ENCODE data around the gene VPS33B. TPM values are rescaled to one million over a fixed set of nuclear protein-coding genes. Genes with fewer than 3 reads are reported as not detected.

The VPS33B gene
- total RNA-seq, 1 experiment from 2014 or later: 16.3 TPM

DNA sequence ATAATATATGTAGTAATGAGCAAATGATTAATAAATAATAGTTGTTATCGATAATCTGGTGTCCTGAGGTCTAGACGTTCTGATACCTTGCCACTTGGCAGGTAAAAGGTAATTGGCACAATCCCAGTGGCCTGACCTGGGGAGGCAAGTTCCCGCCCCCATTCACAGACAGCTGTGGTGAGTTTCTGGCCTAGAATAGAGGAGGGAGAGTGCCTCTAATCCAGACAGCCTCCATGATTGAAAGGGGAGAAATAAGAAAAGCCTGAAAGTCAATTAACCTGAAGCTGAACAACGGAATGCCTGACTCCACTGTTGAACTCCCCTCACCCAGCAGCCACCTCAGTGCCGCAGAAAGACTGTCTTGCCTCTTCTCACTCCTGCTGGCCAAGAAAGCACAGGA lies 39.6 kb upstream of the VPS33B start:
- H2BK120ac ChIP-seq (ENCODE audit: low read depth, low read length, poor library complexity, severe bottlenecking): no peak overlapping the region
- no peak overlapping the region for H3K4me2 ChIP-seq (ENCODE audit: insufficient read depth, insufficient read length, low read length)
- no peak overlapping the region for H3K9ac ChIP-seq (ENCODE audit: extremely low read depth, insufficient read length, low read length)
- H3K79me2 ChIP-seq (ENCODE audit: insufficient read depth, low read length): no peaks in the 10 kb centered on the region; the same call in 1 of the 2 replicates
- no peaks in the 10 kb centered on the region for H3K27me3 ChIP-seq (ENCODE audit: insufficient read depth, low read length)
- no peak overlapping the region for H2BK20ac ChIP-seq (ENCODE audit: low read depth, low read length, poor library complexity, severe bottlenecking)
- no peak for DNase-seq
- peaks cover 4% of the 10 kb centered on the region for H3K9me3 ChIP-seq (ENCODE audit: control insufficient read depth, low read depth, low read length)
- H3K79me1 ChIP-seq (ENCODE audit: insufficient read depth, low read depth, low read length, poor library complexity, severe bottlenecking): no peaks in the 10 kb centered on the region
- H4K20me1 ChIP-seq (ENCODE audit: control insufficient read depth, insufficient read depth, insufficient read length): no peaks in the 10 kb centered on the region
- H2AK5ac ChIP-seq (ENCODE audit: insufficient read length, low read length): no peak overlapping the region
- no peak overlapping the region for H2BK12ac ChIP-seq (ENCODE audit: insufficient read length, low read depth, low read length)
- Mint-ChIP-seq H3K27ac (no peak overlapping the region), H3K36me3 (ENCODE audit: insufficient read depth in 1 of 3, low read depth in 3 of 3) (peaks cover 0 to 12% (median 3%) of the 10 kb centered on the region in 3 experiments; a peak in 4 of 7 replicates), H3K4me1 (peaks cover 0 to under 1% of the 10 kb centered on the region in 2 experiments; a peak in 1 of 4 replicates), H3K27me3 (ENCODE audit: low read depth) (peaks cover 24% of the 10 kb centered on the region), H3K9me3 (peaks cover 7 to 12% of the 10 kb centered on the region in 2 experiments), H3K4me3 (no peak overlapping the region)
- no peak overlapping the region for H3K23ac ChIP-seq (ENCODE audit: insufficient read length, low read depth, low read length)
- no peak overlapping the region for H4K5ac ChIP-seq (ENCODE audit: insufficient read length, low read depth, low read length)
- no peak overlapping the region for H3K56ac ChIP-seq (ENCODE audit: insufficient read length, low read depth, low read length)
- H2BK15ac ChIP-seq (ENCODE audit: low read depth, low read length): no peak overlapping the region
- no peaks in the 10 kb centered on the region for H3K23me2 ChIP-seq (ENCODE audit: insufficient read length, low read depth, low read length, poor library complexity, severe bottlenecking)
- no peak overlapping the region for H3K18ac ChIP-seq (ENCODE audit: insufficient read length, low read depth, low read length)
- no CpG with 5 or more reads among the region's 5 CpGs for WGBS (ENCODE audit: extremely low coverage, insufficient read length, low lambda C conversion rate)
- no peaks in the 10 kb centered on the region for H3K4me1 ChIP-seq (ENCODE audit: insufficient read depth, low read length)
- no peak overlapping the region for H3T11ph ChIP-seq (ENCODE audit: low read length)
- H4K8ac ChIP-seq (replicated peaks; ENCODE audit: insufficient read length, low read depth, low read length): no peak overlapping the region
- H3K27ac ChIP-seq (ENCODE audit: insufficient read length, low read depth, low read length): no peak overlapping the region
- no peak overlapping the region for H3K14ac ChIP-seq (ENCODE audit: insufficient read depth, low read length)
- H4K91ac ChIP-seq (ENCODE audit: insufficient read length, low read depth, low read length): no peak overlapping the region
- H2AFZ ChIP-seq (ENCODE audit: low read length): peak overlapping the region; percentile 60
- no peak overlapping the region for H3K4ac ChIP-seq (ENCODE audit: low read depth, low read length)
- TF ChIP-seq, protein P1, sequence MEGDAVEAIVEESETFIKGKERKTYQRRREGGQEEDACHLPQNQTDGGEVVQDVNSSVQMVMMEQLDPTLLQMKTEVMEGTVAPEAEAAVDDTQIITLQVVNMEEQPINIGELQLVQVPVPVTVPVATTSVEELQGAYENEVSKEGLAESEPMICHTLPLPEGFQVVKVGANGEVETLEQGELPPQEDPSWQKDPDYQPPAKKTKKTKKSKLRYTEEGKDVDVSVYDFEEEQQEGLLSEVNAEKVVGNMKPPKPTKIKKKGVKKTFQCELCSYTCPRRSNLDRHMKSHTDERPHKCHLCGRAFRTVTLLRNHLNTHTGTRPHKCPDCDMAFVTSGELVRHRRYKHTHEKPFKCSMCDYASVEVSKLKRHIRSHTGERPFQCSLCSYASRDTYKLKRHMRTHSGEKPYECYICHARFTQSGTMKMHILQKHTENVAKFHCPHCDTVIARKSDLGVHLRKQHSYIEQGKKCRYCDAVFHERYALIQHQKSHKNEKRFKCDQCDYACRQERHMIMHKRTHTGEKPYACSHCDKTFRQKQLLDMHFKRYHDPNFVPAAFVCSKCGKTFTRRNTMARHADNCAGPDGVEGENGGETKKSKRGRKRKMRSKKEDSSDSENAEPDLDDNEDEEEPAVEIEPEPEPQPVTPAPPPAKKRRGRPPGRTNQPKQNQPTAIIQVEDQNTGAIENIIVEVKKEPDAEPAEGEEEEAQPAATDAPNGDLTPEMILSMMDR (conservative IDR thresholded peaks at IDR 0.05): no peak
- H2BK5ac ChIP-seq (ENCODE audit: insufficient read length, low read length): no peak overlapping the region

All from H9 (cell line).